HG02884 (cell line): Measurements from ENCODE around the gene TAS2R14.

ENCODE experiments used
- ATAC-seq: cut with Tn5 transposase; IDR thresholded peaks from one replicate; pipeline ENCODE4 v1.9.1; 2021; ENCODE audit warnings: mild to moderate bottlenecking, moderate library complexity; ENCODE audit not compliant: unreplicated experiment

The TAS2R14 gene

GRCh38 chr12:10939163-10939562 lies at the start of gene TAS2R14:
Gene TAS2R14 (minus strand): TSS chr12:10939263. CDS start chr12:10939207, 56 bp downstream.
- no peak for ATAC-seq

- no peak for ATAC-seq
Measured at GRCh38 chr12:10986812-10987211, 47.7 kb upstream of the TAS2R14 start, which contains the start of gene TAS2R50. Gene TAS2R50 (minus strand): TSS chr12:10986912. CDS start chr12:10986860, 52 bp downstream.

- peak; percentile 45 for ATAC-seq
Measured at GRCh38 chr12:10982244-10982643, 43.2 kb upstream of the TAS2R14 start.

- no peak for ATAC-seq
Measured at GRCh38 chr12:10974965-10975364, 35.9 kb upstream of the TAS2R14 start.

- ATAC-seq: no peak
Measured at GRCh38 chr12:10968765-10969456, 29.8 kb upstream of the TAS2R14 start.

GRCh38 chr12:10967409-10967808 lies 28.3 kb upstream of the TAS2R14 start:
- ATAC-seq: no peak

GRCh38 chr12:10966314-10966713 lies 27.3 kb upstream of the TAS2R14 start:
- no peak for ATAC-seq

- ATAC-seq: no peak
Measured at GRCh38 chr12:10965476-10965875, 26.4 kb upstream of the TAS2R14 start.

- ATAC-seq: no peak
Measured at GRCh38 chr12:10960211-10960610, 21.1 kb upstream of the TAS2R14 start.

- ATAC-seq: no peak
Measured at GRCh38 chr12:10959804-10960203, 20.7 kb upstream of the TAS2R14 start.

GRCh38 chr12:10957741-10958140 lies 18.7 kb upstream of the TAS2R14 start:
- no peak for ATAC-seq

GRCh38 chr12:10956085-10956484 lies 17.0 kb upstream of the TAS2R14 start:
- ATAC-seq: no peak

- no peak for ATAC-seq
Measured at GRCh38 chr12:10952645-10953044, 13.6 kb upstream of the TAS2R14 start.

- no peak for ATAC-seq
Measured at GRCh38 chr12:10943167-10943566, 4.1 kb upstream of the TAS2R14 start.

GRCh38 chr12:10941916-10942607 lies 3.0 kb upstream of the TAS2R14 start:
- no peak for ATAC-seq

- ATAC-seq: no peak
Measured at GRCh38 chr12:10941369-10941768, 2.3 kb upstream of the TAS2R14 start.

GRCh38 chr12:10940389-10940788 lies 1.3 kb upstream of the TAS2R14 start:
- ATAC-seq: no peak

GRCh38 chr12:10936506-10936905 lies 2.6 kb downstream of the TAS2R14 start:
- ATAC-seq: no peak

- no peak for ATAC-seq
Measured at GRCh38 chr12:10928746-10929286, 10.2 kb downstream of the TAS2R14 start, which contains the start of gene PRH2. Gene PRH2 (plus strand): TSS chr12:10929236. CDS start chr12:10929274, 38 bp downstream.

GRCh38 chr12:10926269-10926668 lies 12.8 kb downstream of the TAS2R14 start:
- no peak for ATAC-seq

GRCh38 chr12:10919809-10920208 lies 19.3 kb downstream of the TAS2R14 start:
- ATAC-seq: no peak

GRCh38 chr12:10910380-10910779 lies 28.7 kb downstream of the TAS2R14 start:
- no peak for ATAC-seq
